Body of pancreas (tissue), 4 donors: ENCODE data around the gene ZNF605. TPM values are rescaled to one million over a fixed set of nuclear protein-coding genes. Genes with fewer than 3 reads are reported as not detected.
"Not testable (repeated sequence)": the region's sequence is repeated elsewhere in the genome, so short reads cannot be mapped to it uniquely, and the experiment has no call there.

Source experiments
- ATAC-seq: fragments of 150-250 bp; one replicate; pipeline ENCODE4 v1.9.1; 2016
- DNase-seq, 4 donors: peaks; one replicate each; pipeline ENCODE4 v3.0.0-alpha.2; 2019
- H3K27ac ChIP-seq, 4 donors: fragments of 200-600 bp; sonication (generic); 1 replicate in 3 of 4; 2 replicates in 1 of 4; pipeline versions ENCODE4 v1.5.1 to v1.6.1; 2016 to 2019; ENCODE audit warnings: mild to moderate bottlenecking in 1 of 4, mixed read lengths in 1 of 4, moderate library complexity in 1 of 4
- H3K27me3 ChIP-seq, 2 donors: fragments of 200-600 bp; sonication (generic); one replicate each; pipeline ENCODE4 v1.6.0; 2016; ENCODE audit warnings: mild to moderate bottlenecking in 1 of 2
- H3K36me3 ChIP-seq, 2 donors: fragments of 200-600 bp; sonication (generic); replicated peaks in 1 of 2; 2 replicates each; pipeline ENCODE4 v1.5.1; 2016; ENCODE audit warnings: low read depth in 2 of 2; ENCODE audit not compliant: insufficient read depth in 1 of 2
- H3K4me1 ChIP-seq: fragments of 200-600 bp; sonication (generic); one replicate; pipeline ENCODE4 v1.6.0; 2016
- H3K4me3 ChIP-seq, 2 donors: fragments of 200-600 bp; sonication (generic); 1 replicate in 1 of 2; 2 replicates in 1 of 2; pipeline ENCODE4 v1.5.1; 2016 to 2019
- H3K9me3 ChIP-seq, 3 donors: fragments of 200-600 bp; sonication (generic); 1 replicate in 2 of 3; 2 replicates in 1 of 3; pipeline ENCODE4 v1.5.1; 2016
- CTCF ChIP-seq, 7 experiments: fragments of 450-650 bp in 4 of 7; fragments of 200-600 bp in 3 of 7; sonication (generic) in 3 of 7; IDR thresholded peaks; one replicate each; pipeline ENCODE4 v1.5.1; 2016 to 2019; ENCODE audit warnings: antibody characterized with exemption in 7 of 7
- POLR2A ChIP-seq, 3 donors: fragments of 450-650 bp; IDR thresholded peaks; one replicate each; pipeline ENCODE4 v1.6.1; 2016; ENCODE audit warnings: antibody characterized with exemption in 3 of 3, mild to moderate bottlenecking in 2 of 3
- WGBS, 2 donors: methylation state at CpG; one replicate each; pipeline ENCODE4 v1.1.5; 2017; 5-methylcytosine and 5-hydroxymethylcytosine counted together
- intact Hi-C: fragments of 100-400 bp; cut with DNase I; formaldehyde crosslinking; loops from one replicate; pipeline ENCODE4 v1.15.1; 2023
- total RNA-seq, 2 donors: library from RNA; depleted of rRNA; stranded (reverse); fragments of >200 nt; gene quantifications; one replicate each; pipeline ENCODE4 v1.1.0, GENCODE V29; 2016

Gene ZNF605
- total RNA-seq, 2 donors from 2014 or later, result 10.4 to 18.1 TPM

GRCh38 chr12:132881818-132882217, 74.3 kb downstream of the ZNF605 start:
- 90 to 95% methylated on average over 7 of the region's 7 CpGs for WGBS, 2 donors
- no peaks in the 10 kb centered on the region for H3K9me3 ChIP-seq
- no peaks in the 10 kb centered on the region for H3K27me3 ChIP-seq
- H3K4me3 ChIP-seq, result no peak overlapping the region
- H3K27ac ChIP-seq, result no peak overlapping the region
- DNase-seq, result no peak
- H3K4me1 ChIP-seq, result no peaks in the 10 kb centered on the region
- no peak for ATAC-seq
- intact Hi-C loops, result no loop called here
- TF ChIP-seq CTCF (IDR thresholded peaks at IDR 0.05), result no peak
- no peak for TF ChIP-seq POLR2A (IDR thresholded peaks at IDR 0.05)
- peaks cover 0 to 4% of the 10 kb centered on the region in 2 donors for H3K36me3 ChIP-seq

GRCh38 chr12:132874620-132875019, 81.5 kb downstream of the ZNF605 start:
- ATAC-seq, H3K4me1 ChIP-seq, intact Hi-C loops, H3K4me3 ChIP-seq, H3K27ac ChIP-seq, H3K27me3 ChIP-seq, DNase-seq, H3K9me3 ChIP-seq: not testable (repeated sequence)
- WGBS, 2 donors, result 85 to 93% methylated on average over 3 to 21 of the region's 21 CpGs
- peaks cover 0 to 30% of the 10 kb centered on the region in 2 donors for H3K36me3 ChIP-seq

GRCh38 chr12:132874175-132874574, 81.9 kb downstream of the ZNF605 start:
- DNase-seq (no peak), ATAC-seq (no peak)
- 86 to 98% methylated on average over 7 to 9 of the region's 11 CpGs for WGBS, 2 donors
- H3K36me3 ChIP-seq, result peaks cover 0 to 35% of the 10 kb centered on the region in 2 donors
- H3K4me1 ChIP-seq, result no peaks in the 10 kb centered on the region
- no peak for TF ChIP-seq POLR2A (IDR thresholded peaks at IDR 0.05)
- TF ChIP-seq CTCF (IDR thresholded peaks at IDR 0.05), result no peak
- no peak overlapping the region for H3K4me3 ChIP-seq
- no peaks in the 10 kb centered on the region for H3K9me3 ChIP-seq
- no peaks in the 10 kb centered on the region for H3K27me3 ChIP-seq
- no peak overlapping the region for H3K27ac ChIP-seq
- intact Hi-C loops, result no loop called here

GRCh38 chr12:132873724-132874123, 82.4 kb downstream of the ZNF605 start:
- DNase-seq, result no peak
- no peak for ATAC-seq
- WGBS, 2 donors, result 92 to 93% methylated on average over 8 to 10 of the region's 10 CpGs

DNA sequence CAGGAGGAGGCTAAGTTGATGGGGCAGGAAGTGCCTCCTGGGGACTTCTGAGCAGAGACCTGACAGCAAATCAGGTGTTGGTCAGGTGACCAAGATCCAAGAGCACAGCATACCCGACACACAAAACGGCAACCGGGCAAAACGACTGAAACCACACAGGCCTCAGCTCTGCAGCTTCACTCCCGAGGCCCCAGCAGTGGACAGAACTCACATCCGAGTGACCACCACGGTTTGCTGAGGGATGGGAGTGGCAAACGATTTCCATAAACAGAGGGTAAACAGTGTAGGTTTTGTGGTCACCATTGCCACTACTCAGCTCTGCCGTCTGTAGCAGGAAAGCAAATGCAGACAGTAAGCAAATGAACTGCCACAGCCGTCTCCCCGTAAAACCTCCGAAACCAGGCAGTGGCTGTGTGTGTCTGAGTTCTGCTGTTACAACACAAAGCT, 83.1 kb downstream of the ZNF605 start:
- ATAC-seq, result no peak
- intact Hi-C loops, result no loop called here
- H3K27ac ChIP-seq, result no peak overlapping the region
- no peak for TF ChIP-seq CTCF (IDR thresholded peaks at IDR 0.05)
- TF ChIP-seq POLR2A (IDR thresholded peaks at IDR 0.05), result no peak
- H3K36me3 ChIP-seq, result peaks cover 0 to 35% of the 10 kb centered on the region in 2 donors
- DNase-seq, result no peak
- no peaks in the 10 kb centered on the region for H3K4me1 ChIP-seq
- H3K4me3 ChIP-seq, result no peak overlapping the region
- H3K9me3 ChIP-seq, result no peaks in the 10 kb centered on the region
- H3K27me3 ChIP-seq, result no peaks in the 10 kb centered on the region
- 81 to 86% methylated on average over 5 to 12 of the region's 12 CpGs for WGBS, 2 donors

More at GRCh38 chr12:132873724-132874123, 82.4 kb downstream of the ZNF605 start:
- no peaks in the 10 kb centered on the region for H3K9me3 ChIP-seq
- H3K27ac ChIP-seq, result no peak overlapping the region
- no peaks in the 10 kb centered on the region for H3K27me3 ChIP-seq
- H3K36me3 ChIP-seq, result peaks cover 0 to 35% of the 10 kb centered on the region in 2 donors
- no peaks in the 10 kb centered on the region for H3K4me1 ChIP-seq
- intact Hi-C loops, result no loop called here
- H3K4me3 ChIP-seq, result no peak overlapping the region
- TF ChIP-seq CTCF (IDR thresholded peaks at IDR 0.05) (no peak), POLR2A (IDR thresholded peaks at IDR 0.05) (no peak)
